ENCODE results near the gene FNIP2.
"Not testable (repeated sequence)": the region's sequence is repeated elsewhere in the genome, so short reads cannot be mapped to it uniquely, and the experiment has no call there.

The FNIP2 gene

GRCh38 chr4:158915683-158916241, 146.9 kb downstream of the FNIP2 start:
- H3K4me1 ChIP-seq (ENCODE audit: insufficient read depth, low read length), result peaks cover 21% of the 10 kb centered on the region
- no peaks in the 10 kb centered on the region for H3K36me3 ChIP-seq (ENCODE audit: insufficient read depth, low read length)
- no peaks in the 10 kb centered on the region for H3K27me3 ChIP-seq (ENCODE audit: insufficient read depth, low read length)

GRCh38 chr4:158920452-158920996, 151.7 kb downstream of the FNIP2 start:
- not testable (repeated sequence) for H3K36me3 ChIP-seq (ENCODE audit: insufficient read depth, low read length); H3K27me3 ChIP-seq (ENCODE audit: insufficient read depth, low read length); H3K9me3 ChIP-seq (ENCODE audit: low read length); H2AFZ ChIP-seq (ENCODE audit: low read depth, low read length); H3K4me3 ChIP-seq (ENCODE audit: low read length); H3K4me1 ChIP-seq (ENCODE audit: insufficient read depth, low read length)

More at GRCh38 chr4:158915683-158916241, 146.9 kb downstream of the FNIP2 start:
- peaks cover 2% of the 10 kb centered on the region for H3K9me3 ChIP-seq (ENCODE audit: low read length)
- no peak overlapping the region for H3K4me3 ChIP-seq (ENCODE audit: low read length)
- H2AFZ ChIP-seq (ENCODE audit: low read depth, low read length), result no peak overlapping the region

- not testable (repeated sequence) for H3K27me3 ChIP-seq (ENCODE audit: insufficient read depth, low read length); H3K4me3 ChIP-seq (ENCODE audit: low read length); H3K36me3 ChIP-seq (ENCODE audit: insufficient read depth, low read length); H2AFZ ChIP-seq (ENCODE audit: low read depth, low read length); H3K9me3 ChIP-seq (ENCODE audit: low read length); H3K4me1 ChIP-seq (ENCODE audit: insufficient read depth, low read length)
Measured at GRCh38 chr4:158927774-158928173, 158.9 kb downstream of the FNIP2 start.

- Histone ChIP-seq H3K36me3 (ENCODE audit: insufficient read depth, low read length) (no peaks in the 10 kb centered on the region), H3K27me3 (ENCODE audit: insufficient read depth, low read length) (no peaks in the 10 kb centered on the region), H3K4me3 (ENCODE audit: low read length) (no peak overlapping the region), H2AFZ (ENCODE audit: low read depth, low read length) (no peak overlapping the region), H3K4me1 (ENCODE audit: insufficient read depth, low read length) (peaks cover under 1% of the 10 kb centered on the region), H3K9me3 (ENCODE audit: low read length) (no peaks in the 10 kb centered on the region)
Measured at GRCh38 chr4:158929939-158930638, 161.3 kb downstream of the FNIP2 start.

- Histone ChIP-seq H2AFZ (ENCODE audit: low read depth, low read length) (no peak overlapping the region), H3K9me3 (ENCODE audit: low read length) (no peaks in the 10 kb centered on the region), H3K4me3 (ENCODE audit: low read length) (no peak overlapping the region), H3K4me1 (ENCODE audit: insufficient read depth, low read length) (peaks cover 2% of the 10 kb centered on the region), H3K36me3 (ENCODE audit: insufficient read depth, low read length) (no peaks in the 10 kb centered on the region), H3K27me3 (ENCODE audit: insufficient read depth, low read length) (no peaks in the 10 kb centered on the region)
Measured at GRCh38 chr4:158930639-158930972, 161.8 kb downstream of the FNIP2 start.

GRCh38 chr4:158933236-158933635, 164.4 kb downstream of the FNIP2 start:
- Histone ChIP-seq H3K36me3 (ENCODE audit: insufficient read depth, low read length) (no peaks in the 10 kb centered on the region), H3K27me3 (ENCODE audit: insufficient read depth, low read length) (no peaks in the 10 kb centered on the region), H2AFZ (ENCODE audit: low read depth, low read length) (no peak overlapping the region), H3K4me3 (ENCODE audit: low read length) (no peak overlapping the region), H3K4me1 (ENCODE audit: insufficient read depth, low read length) (peaks cover 2% of the 10 kb centered on the region), H3K9me3 (ENCODE audit: low read length) (no peaks in the 10 kb centered on the region)

GRCh38 chr4:158934996-158935669, 166.3 kb downstream of the FNIP2 start:
- no peak overlapping the region for H2AFZ ChIP-seq (ENCODE audit: low read depth, low read length)
- no peaks in the 10 kb centered on the region for H3K9me3 ChIP-seq (ENCODE audit: low read length)
- no peaks in the 10 kb centered on the region for H3K27me3 ChIP-seq (ENCODE audit: insufficient read depth, low read length)
- no peaks in the 10 kb centered on the region for H3K36me3 ChIP-seq (ENCODE audit: insufficient read depth, low read length)
- peaks cover 2% of the 10 kb centered on the region for H3K4me1 ChIP-seq (ENCODE audit: insufficient read depth, low read length)
- no peak overlapping the region for H3K4me3 ChIP-seq (ENCODE audit: low read length)

- H3K36me3 ChIP-seq (ENCODE audit: insufficient read depth, low read length), result no peaks in the 10 kb centered on the region
- no peak overlapping the region for H3K4me3 ChIP-seq (ENCODE audit: low read length)
- no peak overlapping the region for H2AFZ ChIP-seq (ENCODE audit: low read depth, low read length)
- H3K4me1 ChIP-seq (ENCODE audit: insufficient read depth, low read length), result peaks cover 2% of the 10 kb centered on the region
- no peaks in the 10 kb centered on the region for H3K9me3 ChIP-seq (ENCODE audit: low read length)
- no peaks in the 10 kb centered on the region for H3K27me3 ChIP-seq (ENCODE audit: insufficient read depth, low read length)
Measured at GRCh38 chr4:158936238-158936637, 167.4 kb downstream of the FNIP2 start.

- Histone ChIP-seq H3K4me1 (ENCODE audit: insufficient read depth, low read length) (peaks cover 5% of the 10 kb centered on the region), H2AFZ (ENCODE audit: low read depth, low read length) (no peak overlapping the region), H3K36me3 (ENCODE audit: insufficient read depth, low read length) (no peaks in the 10 kb centered on the region), H3K27me3 (ENCODE audit: insufficient read depth, low read length) (no peaks in the 10 kb centered on the region), H3K4me3 (ENCODE audit: low read length) (no peak overlapping the region), H3K9me3 (ENCODE audit: low read length) (no peaks in the 10 kb centered on the region)
Measured at GRCh38 chr4:158938220-158939044, 169.6 kb downstream of the FNIP2 start.

GRCh38 chr4:158940271-158940670, 171.4 kb downstream of the FNIP2 start:
- H2AFZ ChIP-seq (ENCODE audit: low read depth, low read length), result no peak overlapping the region
- H3K36me3 ChIP-seq (ENCODE audit: insufficient read depth, low read length), result no peaks in the 10 kb centered on the region
- peaks cover 3% of the 10 kb centered on the region for H3K4me1 ChIP-seq (ENCODE audit: insufficient read depth, low read length)
- H3K4me3 ChIP-seq (ENCODE audit: low read length), result no peak overlapping the region
- no peaks in the 10 kb centered on the region for H3K9me3 ChIP-seq (ENCODE audit: low read length)
- H3K27me3 ChIP-seq (ENCODE audit: insufficient read depth, low read length), result no peaks in the 10 kb centered on the region

GRCh38 chr4:158941321-158941720, 172.5 kb downstream of the FNIP2 start:
- Histone ChIP-seq H3K4me3 (ENCODE audit: low read length) (no peak overlapping the region), H3K4me1 (ENCODE audit: insufficient read depth, low read length) (peaks cover 3% of the 10 kb centered on the region), H3K9me3 (ENCODE audit: low read length) (no peaks in the 10 kb centered on the region), H3K27me3 (ENCODE audit: insufficient read depth, low read length) (no peaks in the 10 kb centered on the region), H3K36me3 (ENCODE audit: insufficient read depth, low read length) (no peaks in the 10 kb centered on the region), H2AFZ (ENCODE audit: low read depth, low read length) (no peak overlapping the region)

GRCh38 chr4:158941895-158942294, 173.1 kb downstream of the FNIP2 start:
- Histone ChIP-seq H3K27me3 (ENCODE audit: insufficient read depth, low read length) (no peaks in the 10 kb centered on the region), H2AFZ (ENCODE audit: low read depth, low read length) (no peak overlapping the region), H3K4me3 (ENCODE audit: low read length) (no peak overlapping the region), H3K36me3 (ENCODE audit: insufficient read depth, low read length) (no peaks in the 10 kb centered on the region), H3K9me3 (ENCODE audit: low read length) (no peaks in the 10 kb centered on the region), H3K4me1 (ENCODE audit: insufficient read depth, low read length) (peaks cover 3% of the 10 kb centered on the region)

Measured in neuron (in vitro differentiated cells).